ENCODE measurements around the gene LAMC2. TPM values are rescaled to one million over a fixed set of nuclear protein-coding genes. Genes with fewer than 3 reads are reported as not detected.

The LAMC2 gene
- total and polyA plus RNA-seq, 9 of the 15 experiments (the other 6 are each of a cell fraction or from before 2014, with no cell fraction given): 0.02 to 0.03 TPM; not detected in 7

DNA sequence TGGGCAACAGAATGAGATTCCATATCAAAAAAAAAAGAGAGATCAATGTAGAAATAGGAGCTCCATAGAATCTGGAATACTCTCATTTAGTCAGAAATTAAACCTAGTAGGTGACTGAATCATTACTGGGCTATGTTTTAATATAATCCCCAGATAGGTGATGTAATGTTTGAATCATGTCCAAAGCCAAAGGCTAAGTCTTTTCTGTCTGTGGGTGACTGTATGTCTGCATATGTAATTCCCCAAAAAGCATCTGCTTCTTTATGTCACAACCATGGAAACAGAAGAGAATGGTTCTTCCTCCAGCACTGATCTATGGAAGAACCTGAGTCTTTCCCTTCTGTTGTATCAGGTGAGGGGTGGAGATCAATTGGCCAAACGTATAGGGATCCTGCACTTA lies 5.8 kb downstream of the LAMC2 start:
- ChIA-PET POLR2A (interaction anchor here (0.8 kb wide), 1 partner anchor 77 kb away, joined by 3 read pairs; no protein-coding TSS in a partner anchor), CTCF (ENCODE audit: low intra/inter-chr PET ratio) (no interaction called here)
- ATAC-seq: no peak
- 0% methylated on average over 1 of the region's 1 CpG for WGBS (ENCODE audit: insufficient coverage, low coverage, missing lambda C conversion rate)
- no peak overlapping the region for H3K4me3 ChIP-seq
- H3K4me1 ChIP-seq (replicated peaks in 1 of 2; ENCODE audit: control insufficient read depth in 2 of 2, insufficient read depth in 2 of 2, low read length in 2 of 2): no peaks in the 10 kb centered on the region
- H3K9ac ChIP-seq (ENCODE audit: insufficient read depth in 1 of 2, low read depth in 2 of 2, low read length in 2 of 2): no peak overlapping the region
- H3K27me3 ChIP-seq (ENCODE audit: control insufficient read depth in 2 of 2, insufficient read depth in 2 of 2, low read length in 2 of 2): peaks cover 0 to 3% of the 10 kb centered on the region in 2 experiments; a peak in 1 of 5 replicates
- BruUV-seq (replicated peaks): no TSS peak
- no peaks in the 10 kb centered on the region for H4K20me1 ChIP-seq (replicated peaks; ENCODE audit: control insufficient read depth, insufficient read depth, low read length)
- no peaks in the 10 kb centered on the region for H3K9me3 ChIP-seq (replicated peaks; ENCODE audit: control insufficient read depth, insufficient read depth, low read depth, low read length)
- in situ Hi-C loops (cut with MboI): no loop called here
- H3K27ac ChIP-seq (ENCODE audit: extremely low read depth, low read depth, low read length): no peak overlapping the region
- no peaks in the 10 kb centered on the region for H3K79me2 ChIP-seq (ENCODE audit: control insufficient read depth, insufficient read depth, low read length)
- no peak for TF ChIP-seq FOS (IDR thresholded peaks at IDR 0.05; ENCODE audit: extremely low read depth, insufficient read length)
- no peak for TF ChIP-seq ARHGAP35 (IDR thresholded peaks at IDR 0.05; ENCODE audit: partially characterized antibody)
- TF ChIP-seq CAMTA2 (CRISPR knock-in tag; conservative IDR thresholded peaks at IDR 0.05): no peak
- H3K9me1 ChIP-seq (ENCODE audit: control insufficient read depth, insufficient read depth, low read length): no peaks in the 10 kb centered on the region
- H3K4me2 ChIP-seq (ENCODE audit: insufficient read depth, low read length): no peak overlapping the region
- no peak overlapping the region for H2AFZ ChIP-seq (ENCODE audit: low read depth, low read length)
- no peaks in the 10 kb centered on the region for H3K36me3 ChIP-seq (ENCODE audit: control insufficient read depth, insufficient read depth, low read length)
- DNase-seq (ENCODE audit: extremely low read depth in 1 of 4, low spot score in 3 of 4): no peak
- intact Hi-C loops (cut with micrococcal nuclease): no loop called here
- no peak for FAIRE-seq

DNA sequence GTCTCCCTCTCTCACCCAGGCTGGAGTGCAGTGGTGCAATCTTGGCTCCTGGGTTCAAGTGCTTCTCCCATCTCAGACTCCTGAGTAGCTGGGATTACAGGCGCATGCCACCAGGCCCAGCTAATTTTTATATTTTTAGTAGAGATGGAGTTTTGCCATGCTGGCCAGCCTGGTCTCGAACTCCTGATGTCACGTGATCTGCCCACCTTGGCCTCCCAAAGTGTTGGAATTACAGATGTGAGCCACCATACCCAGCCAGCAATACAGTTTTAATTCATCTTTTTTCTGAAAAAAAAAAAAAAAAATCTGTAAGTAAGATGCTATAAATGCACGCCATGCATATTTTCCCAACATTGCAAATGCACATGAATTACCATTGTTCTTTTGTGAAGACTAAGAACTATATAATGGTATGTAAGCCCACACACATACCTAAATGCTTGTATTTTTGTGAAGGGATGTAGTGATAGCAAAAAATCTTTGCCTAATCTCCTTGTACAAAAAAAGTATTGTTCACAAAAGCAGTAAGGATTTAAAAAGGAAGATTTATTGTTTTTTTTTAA lies 8.0 kb downstream of the LAMC2 start:
- FAIRE-seq: no peak
- intact Hi-C loops (cut with micrococcal nuclease): no loop called here
- 0% methylated on average over 4 of the region's 4 CpGs for WGBS (ENCODE audit: insufficient coverage, low coverage, missing lambda C conversion rate)
- TF ChIP-seq, protein P1, sequence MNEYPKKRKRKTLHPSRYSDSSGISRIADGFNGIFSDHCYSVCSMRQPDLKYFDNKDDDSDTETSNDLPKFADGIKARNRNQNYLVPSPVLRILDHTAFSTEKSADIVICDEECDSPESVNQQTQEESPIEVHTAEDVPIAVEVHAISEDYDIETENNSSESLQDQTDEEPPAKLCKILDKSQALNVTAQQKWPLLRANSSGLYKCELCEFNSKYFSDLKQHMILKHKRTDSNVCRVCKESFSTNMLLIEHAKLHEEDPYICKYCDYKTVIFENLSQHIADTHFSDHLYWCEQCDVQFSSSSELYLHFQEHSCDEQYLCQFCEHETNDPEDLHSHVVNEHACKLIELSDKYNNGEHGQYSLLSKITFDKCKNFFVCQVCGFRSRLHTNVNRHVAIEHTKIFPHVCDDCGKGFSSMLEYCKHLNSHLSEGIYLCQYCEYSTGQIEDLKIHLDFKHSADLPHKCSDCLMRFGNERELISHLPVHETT (CRISPR knock-in tag; conservative IDR thresholded peaks at IDR 0.05 in 1 of 2, IDR thresholded peaks at IDR 0.05 in 1 of 2): no peak
- TF ChIP-seq, protein P2, sequence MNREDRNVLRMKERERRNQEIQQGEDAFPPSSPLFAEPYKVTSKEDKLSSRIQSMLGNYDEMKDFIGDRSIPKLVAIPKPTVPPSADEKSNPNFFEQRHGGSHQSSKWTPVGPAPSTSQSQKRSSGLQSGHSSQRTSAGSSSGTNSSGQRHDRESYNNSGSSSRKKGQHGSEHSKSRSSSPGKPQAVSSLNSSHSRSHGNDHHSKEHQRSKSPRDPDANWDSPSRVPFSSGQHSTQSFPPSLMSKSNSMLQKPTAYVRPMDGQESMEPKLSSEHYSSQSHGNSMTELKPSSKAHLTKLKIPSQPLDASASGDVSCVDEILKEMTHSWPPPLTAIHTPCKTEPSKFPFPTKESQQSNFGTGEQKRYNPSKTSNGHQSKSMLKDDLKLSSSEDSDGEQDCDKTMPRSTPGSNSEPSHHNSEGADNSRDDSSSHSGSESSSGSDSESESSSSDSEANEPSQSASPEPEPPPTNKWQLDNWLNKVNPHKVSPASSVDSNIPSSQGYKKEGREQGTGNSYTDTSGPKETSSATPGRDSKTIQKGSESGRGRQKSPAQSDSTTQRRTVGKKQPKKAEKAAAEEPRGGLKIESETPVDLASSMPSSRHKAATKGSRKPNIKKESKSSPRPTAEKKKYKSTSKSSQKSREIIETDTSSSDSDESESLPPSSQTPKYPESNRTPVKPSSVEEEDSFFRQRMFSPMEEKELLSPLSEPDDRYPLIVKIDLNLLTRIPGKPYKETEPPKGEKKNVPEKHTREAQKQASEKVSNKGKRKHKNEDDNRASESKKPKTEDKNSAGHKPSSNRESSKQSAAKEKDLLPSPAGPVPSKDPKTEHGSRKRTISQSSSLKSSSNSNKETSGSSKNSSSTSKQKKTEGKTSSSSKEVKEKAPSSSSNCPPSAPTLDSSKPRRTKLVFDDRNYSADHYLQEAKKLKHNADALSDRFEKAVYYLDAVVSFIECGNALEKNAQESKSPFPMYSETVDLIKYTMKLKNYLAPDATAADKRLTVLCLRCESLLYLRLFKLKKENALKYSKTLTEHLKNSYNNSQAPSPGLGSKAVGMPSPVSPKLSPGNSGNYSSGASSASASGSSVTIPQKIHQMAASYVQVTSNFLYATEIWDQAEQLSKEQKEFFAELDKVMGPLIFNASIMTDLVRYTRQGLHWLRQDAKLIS (CRISPR knock-in tag; IDR thresholded peaks at IDR 0.05): no peak
- TF ChIP-seq SREBF2 (CRISPR knock-in tag; IDR thresholded peaks at IDR 0.05) (no peak), HDGF (IDR thresholded peaks at IDR 0.05) (no peak)
- TF ChIP-seq, protein P3, sequence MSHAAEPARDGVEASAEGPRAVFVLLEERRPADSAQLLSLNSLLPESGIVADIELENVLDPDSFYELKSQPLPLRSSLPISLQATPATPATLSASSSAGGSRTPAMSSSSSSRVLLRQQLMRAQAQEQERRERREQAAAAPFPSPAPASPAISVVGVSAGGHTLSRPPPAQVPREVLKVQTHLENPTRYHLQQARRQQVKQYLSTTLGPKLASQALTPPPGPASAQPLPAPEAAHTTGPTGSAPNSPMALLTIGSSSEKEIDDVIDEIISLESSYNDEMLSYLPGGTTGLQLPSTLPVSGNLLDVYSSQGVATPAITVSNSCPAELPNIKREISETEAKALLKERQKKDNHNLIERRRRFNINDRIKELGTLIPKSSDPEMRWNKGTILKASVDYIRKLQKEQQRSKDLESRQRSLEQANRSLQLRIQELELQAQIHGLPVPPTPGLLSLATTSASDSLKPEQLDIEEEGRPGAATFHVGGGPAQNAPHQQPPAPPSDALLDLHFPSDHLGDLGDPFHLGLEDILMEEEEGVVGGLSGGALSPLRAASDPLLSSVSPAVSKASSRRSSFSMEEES (CRISPR knock-in tag; IDR thresholded peaks at IDR 0.05): peak; percentile 82

More for the DNA sequence above, 8.0 kb downstream of the LAMC2 start:
- Histone ChIP-seq H3K4me3 (no peak overlapping the region), H2AFZ (ENCODE audit: low read depth, low read length) (no peak overlapping the region), H3K79me2 (ENCODE audit: control insufficient read depth, insufficient read depth, low read length) (no peaks in the 10 kb centered on the region), H4K20me1 (replicated peaks; ENCODE audit: control insufficient read depth, insufficient read depth, low read length) (no peaks in the 10 kb centered on the region; the same call in 1 of the 2 replicates), H3K4me1 (replicated peaks in 1 of 2; ENCODE audit: control insufficient read depth in 2 of 2, insufficient read depth in 2 of 2, low read length in 2 of 2) (no peaks in the 10 kb centered on the region), H3K9me1 (ENCODE audit: control insufficient read depth, insufficient read depth, low read length) (no peaks in the 10 kb centered on the region), H3K27me3 (ENCODE audit: control insufficient read depth in 2 of 2, insufficient read depth in 2 of 2, low read length in 2 of 2) (peaks cover 5 to 13% of the 10 kb centered on the region in 2 experiments; a peak in 3 of 5 replicates), H3K9ac (ENCODE audit: insufficient read depth in 1 of 2, low read depth in 2 of 2, low read length in 2 of 2) (no peak overlapping the region), H3K4me2 (ENCODE audit: insufficient read depth, low read length) (no peak overlapping the region), H3K9me3 (replicated peaks; ENCODE audit: control insufficient read depth, insufficient read depth, low read depth, low read length) (no peaks in the 10 kb centered on the region), H3K36me3 (ENCODE audit: control insufficient read depth, insufficient read depth, low read length) (no peaks in the 10 kb centered on the region), H3K27ac (ENCODE audit: extremely low read depth, low read depth, low read length) (no peak overlapping the region)
- in situ Hi-C loops (cut with MboI): no loop called here
- no TSS peak for BruUV-seq (replicated peaks)
- POLR2A ChIA-PET: interaction anchor here (0.6 kb wide), 1 partner anchor 34 kb away, joined by 4 read pairs; no protein-coding TSS in a partner anchor
- ATAC-seq (no peak), DNase-seq (ENCODE audit: extremely low read depth in 1 of 4, low spot score in 3 of 4) (no peak)
- CTCF ChIA-PET (ENCODE audit: low intra/inter-chr PET ratio): no interaction called here
